ENCODE results near the gene TRABD2B. TPM values are rescaled to one million over a fixed set of nuclear protein-coding genes. Genes with fewer than 3 reads are reported as not detected.

Gene TRABD2B
- total RNA-seq, 3 donors from 2014 or later: 1.4 to 3.7 (median 2.3) TPM

DNA sequence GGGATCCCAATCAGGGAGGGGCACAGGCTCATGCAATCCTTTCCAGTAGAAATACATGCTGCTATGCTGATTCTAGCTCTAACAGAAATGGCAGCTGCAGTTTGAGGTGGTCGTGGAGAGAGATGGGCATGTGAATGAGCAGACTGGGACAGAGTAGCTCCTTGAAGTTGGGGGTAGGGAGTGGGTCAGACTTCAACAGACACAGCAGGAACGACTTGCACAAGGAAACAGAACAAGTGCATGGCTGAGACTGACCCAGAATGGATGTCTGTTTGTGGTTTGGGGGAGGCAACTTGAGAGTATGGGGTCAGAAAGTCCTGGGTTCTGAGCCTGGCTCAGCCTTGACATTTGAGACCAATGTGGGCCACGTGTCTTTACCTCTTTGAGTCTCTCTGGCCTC is 25.1 kb upstream of the TRABD2B start:
- no peak overlapping the region for H3K27ac ChIP-seq
- TF ChIP-seq, protein P1, sequence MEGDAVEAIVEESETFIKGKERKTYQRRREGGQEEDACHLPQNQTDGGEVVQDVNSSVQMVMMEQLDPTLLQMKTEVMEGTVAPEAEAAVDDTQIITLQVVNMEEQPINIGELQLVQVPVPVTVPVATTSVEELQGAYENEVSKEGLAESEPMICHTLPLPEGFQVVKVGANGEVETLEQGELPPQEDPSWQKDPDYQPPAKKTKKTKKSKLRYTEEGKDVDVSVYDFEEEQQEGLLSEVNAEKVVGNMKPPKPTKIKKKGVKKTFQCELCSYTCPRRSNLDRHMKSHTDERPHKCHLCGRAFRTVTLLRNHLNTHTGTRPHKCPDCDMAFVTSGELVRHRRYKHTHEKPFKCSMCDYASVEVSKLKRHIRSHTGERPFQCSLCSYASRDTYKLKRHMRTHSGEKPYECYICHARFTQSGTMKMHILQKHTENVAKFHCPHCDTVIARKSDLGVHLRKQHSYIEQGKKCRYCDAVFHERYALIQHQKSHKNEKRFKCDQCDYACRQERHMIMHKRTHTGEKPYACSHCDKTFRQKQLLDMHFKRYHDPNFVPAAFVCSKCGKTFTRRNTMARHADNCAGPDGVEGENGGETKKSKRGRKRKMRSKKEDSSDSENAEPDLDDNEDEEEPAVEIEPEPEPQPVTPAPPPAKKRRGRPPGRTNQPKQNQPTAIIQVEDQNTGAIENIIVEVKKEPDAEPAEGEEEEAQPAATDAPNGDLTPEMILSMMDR (IDR thresholded peaks at IDR 0.05): no peak
- TF ChIP-seq POLR2A (IDR thresholded peaks at IDR 0.05) (no peak), POLR2AphosphoS5 (IDR thresholded peaks at IDR 0.05) (no peak)
- H3K9me3 ChIP-seq: no peaks in the 10 kb centered on the region
- H3K36me3 ChIP-seq: no peaks in the 10 kb centered on the region
- no peaks in the 10 kb centered on the region for H3K27me3 ChIP-seq
- no peak for DNase-seq (ENCODE audit: low spot score in 2 of 2)
- intact Hi-C loops (cut with DNase I; ENCODE audit: low total_unique reads): no loop called here
- H3K4me3 ChIP-seq: no peak overlapping the region
- peaks cover 3 to 4% of the 10 kb centered on the region in 2 donors for H3K4me1 ChIP-seq

DNA sequence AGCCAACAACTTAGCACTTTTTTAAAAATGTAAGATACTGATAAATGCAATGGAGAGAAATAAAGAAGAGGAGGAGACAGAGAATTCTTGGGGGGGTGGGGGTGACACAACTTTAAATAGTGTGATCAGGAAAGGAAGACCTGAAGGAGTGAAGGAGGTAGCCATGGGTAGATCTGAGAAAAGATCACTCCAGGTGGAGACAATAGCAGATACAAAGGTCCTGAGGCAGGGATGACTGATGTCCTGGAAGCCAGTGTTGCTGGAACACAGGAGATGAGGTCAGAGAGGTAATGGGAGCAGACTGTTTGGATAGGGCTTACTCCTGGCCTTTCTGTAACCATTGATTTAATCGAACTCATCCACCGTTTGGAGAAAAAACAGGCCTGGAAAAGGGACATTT is 24.6 kb upstream of the TRABD2B start:
- intact Hi-C loops (cut with DNase I; ENCODE audit: low total_unique reads): no loop called here
- peaks cover 3 to 4% of the 10 kb centered on the region in 2 donors for H3K4me1 ChIP-seq
- H3K36me3 ChIP-seq: no peaks in the 10 kb centered on the region
- TF ChIP-seq, protein P1 (IDR thresholded peaks at IDR 0.05): no peak
- TF ChIP-seq POLR2AphosphoS5 (IDR thresholded peaks at IDR 0.05): no peak
- TF ChIP-seq POLR2A (IDR thresholded peaks at IDR 0.05): no peak
- no peaks in the 10 kb centered on the region for H3K9me3 ChIP-seq
- no peaks in the 10 kb centered on the region for H3K27me3 ChIP-seq
- H3K4me3 ChIP-seq: no peak overlapping the region
- no peak overlapping the region for H3K27ac ChIP-seq
- DNase-seq (ENCODE audit: low spot score in 2 of 2): no peak

DNA sequence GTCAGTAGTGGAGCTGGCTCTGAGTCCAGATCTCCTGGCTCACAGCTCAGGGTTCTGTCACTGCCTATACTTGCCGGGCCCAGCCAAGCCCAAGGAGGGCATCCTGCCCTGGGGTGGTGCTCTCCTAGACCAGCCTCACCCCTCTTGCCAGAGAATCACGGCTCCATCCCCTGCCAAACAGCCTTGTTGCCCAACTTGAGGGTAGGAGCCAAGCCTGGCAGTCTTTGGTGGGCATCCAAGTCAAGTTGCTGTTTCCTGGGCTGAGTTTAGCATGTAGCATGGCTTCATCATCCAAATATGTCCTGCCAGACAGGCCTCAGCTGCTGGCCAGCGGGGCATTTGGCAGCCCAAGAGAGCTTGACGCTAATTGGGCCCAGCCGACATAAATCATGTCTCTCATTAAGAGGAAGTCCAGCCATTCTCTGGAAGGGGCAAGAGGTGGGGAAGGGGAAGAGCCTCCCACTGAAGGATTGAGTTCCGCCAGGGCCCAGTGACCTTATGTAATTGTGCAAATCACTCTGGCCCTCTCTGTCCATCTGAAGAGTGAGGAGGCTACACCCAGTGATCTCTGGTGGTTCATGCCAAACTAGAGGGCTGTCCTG is 22.6 kb upstream of the TRABD2B start:
- H3K4me1 ChIP-seq: peaks cover 0 to 4% of the 10 kb centered on the region in 2 donors
- H3K27ac ChIP-seq: peak overlapping the region; percentile 61 to 74
- H3K9me3 ChIP-seq: no peaks in the 10 kb centered on the region
- TF ChIP-seq, protein P1 (IDR thresholded peaks at IDR 0.05): no peak
- TF ChIP-seq POLR2A (IDR thresholded peaks at IDR 0.05) (no peak), POLR2AphosphoS5 (IDR thresholded peaks at IDR 0.05) (peak in 2 of 3 donors; percentile 71 to 80)
- no peaks in the 10 kb centered on the region for H3K27me3 ChIP-seq
- DNase-seq (ENCODE audit: low spot score in 2 of 2): peak; percentile 63 to 95
- H3K4me3 ChIP-seq: no peak overlapping the region
- intact Hi-C loops (cut with DNase I; ENCODE audit: low total_unique reads): no loop called here
- no peaks in the 10 kb centered on the region for H3K36me3 ChIP-seq

DNA sequence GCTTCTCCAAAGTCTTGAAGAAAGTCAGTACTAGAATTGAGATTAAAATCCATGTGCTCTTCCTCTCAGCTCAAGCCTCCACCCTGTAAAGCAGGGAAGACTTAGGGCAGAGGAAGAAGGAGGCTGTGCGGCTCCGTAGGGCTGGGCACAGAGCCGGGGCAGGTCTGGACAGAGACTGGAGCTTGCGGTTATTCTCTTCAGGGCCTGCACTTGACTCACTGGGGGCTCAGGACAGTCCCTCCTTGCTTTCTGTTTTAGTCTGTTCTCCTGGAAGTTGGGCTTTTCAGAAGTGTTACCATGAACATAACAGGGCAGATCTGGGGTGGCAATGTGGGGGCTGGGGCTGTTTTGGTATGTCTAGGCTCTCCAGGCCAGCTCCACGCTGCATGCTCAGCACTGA is 21.6 kb upstream of the TRABD2B start:
- no peak for TF ChIP-seq POLR2A (IDR thresholded peaks at IDR 0.05)
- TF ChIP-seq, protein P1 (IDR thresholded peaks at IDR 0.05): no peak
- TF ChIP-seq POLR2AphosphoS5 (IDR thresholded peaks at IDR 0.05): no peak
- Histone ChIP-seq H3K27ac (peak overlapping the region; percentile 61 to 74), H3K4me3 (no peak overlapping the region), H3K9me3 (no peaks in the 10 kb centered on the region), H3K4me1 (peaks cover 0 to 4% of the 10 kb centered on the region in 2 donors), H3K27me3 (no peaks in the 10 kb centered on the region), H3K36me3 (no peaks in the 10 kb centered on the region)
- intact Hi-C loops (cut with DNase I; ENCODE audit: low total_unique reads): no loop called here
- DNase-seq (ENCODE audit: low spot score in 2 of 2): peak in 1 of 2 donors; percentile 48

DNA sequence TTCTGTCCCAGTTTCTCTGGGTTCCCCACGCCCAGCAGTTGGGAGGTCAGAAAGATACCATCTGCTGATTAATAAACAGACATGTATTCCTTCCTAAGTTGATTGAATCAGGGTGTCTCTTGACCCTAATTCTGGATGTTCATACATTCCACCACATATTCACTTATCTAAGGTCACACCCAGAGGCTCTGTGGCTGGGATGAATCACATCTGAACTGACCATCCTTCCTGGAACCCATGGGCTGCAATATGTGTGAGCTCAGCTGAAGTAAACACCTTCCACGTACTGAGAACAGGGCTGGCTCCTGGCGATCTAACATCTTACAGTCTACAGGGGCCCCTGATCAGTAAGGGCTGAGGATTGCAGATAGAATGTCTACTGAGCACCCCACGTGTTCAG is 20.5 kb upstream of the TRABD2B start:
- TF ChIP-seq POLR2A (IDR thresholded peaks at IDR 0.05): no peak
- TF ChIP-seq, protein P1 (IDR thresholded peaks at IDR 0.05): no peak
- no peak for TF ChIP-seq POLR2AphosphoS5 (IDR thresholded peaks at IDR 0.05)

More for the DNA sequence above, 20.5 kb upstream of the TRABD2B start:
- no peaks in the 10 kb centered on the region for H3K36me3 ChIP-seq
- H3K27me3 ChIP-seq: no peaks in the 10 kb centered on the region
- intact Hi-C loops (cut with DNase I; ENCODE audit: low total_unique reads): no loop called here
- H3K27ac ChIP-seq: peak overlapping the region; percentile 10 to 61
- no peak for DNase-seq (ENCODE audit: low spot score in 2 of 2)
- peaks cover 0 to 4% of the 10 kb centered on the region in 2 donors for H3K4me1 ChIP-seq
- no peak overlapping the region for H3K4me3 ChIP-seq
- no peaks in the 10 kb centered on the region for H3K9me3 ChIP-seq

Measured in breast epithelium (tissue), 4 donors.